Body of pancreas (tissue), 4 donors: Measurements from ENCODE around the gene EPB41L5. TPM values are rescaled to one million over a fixed set of nuclear protein-coding genes. Genes with fewer than 3 reads are reported as not detected.

ENCODE experiments used
- ATAC-seq: fragments of 150-250 bp; one replicate; pipeline ENCODE4 v1.9.1; 2016
- DNase-seq, 4 donors: peaks; one replicate each; pipeline ENCODE4 v3.0.0-alpha.2; 2019
- H3K27ac ChIP-seq, 4 donors: fragments of 200-600 bp; sonication (generic); 1 replicate in 3 of 4; 2 replicates in 1 of 4; pipeline versions ENCODE4 v1.5.1 to v1.6.1; 2016 to 2019; ENCODE audit warnings: mild to moderate bottlenecking in 1 of 4, mixed read lengths in 1 of 4, moderate library complexity in 1 of 4
- H3K27me3 ChIP-seq, 2 donors: fragments of 200-600 bp; sonication (generic); one replicate each; pipeline ENCODE4 v1.6.0; 2016; ENCODE audit warnings: mild to moderate bottlenecking in 1 of 2
- H3K36me3 ChIP-seq, 2 donors: fragments of 200-600 bp; sonication (generic); replicated peaks in 1 of 2; 2 replicates each; pipeline ENCODE4 v1.5.1; 2016; ENCODE audit warnings: low read depth in 2 of 2; ENCODE audit not compliant: insufficient read depth in 1 of 2
- H3K4me1 ChIP-seq: fragments of 200-600 bp; sonication (generic); one replicate; pipeline ENCODE4 v1.6.0; 2016
- H3K4me3 ChIP-seq, 2 donors: fragments of 200-600 bp; sonication (generic); 1 replicate in 1 of 2; 2 replicates in 1 of 2; pipeline ENCODE4 v1.5.1; 2016 to 2019
- H3K9me3 ChIP-seq, 3 donors: fragments of 200-600 bp; sonication (generic); 1 replicate in 2 of 3; 2 replicates in 1 of 3; pipeline ENCODE4 v1.5.1; 2016
- POLR2A ChIP-seq, 3 donors: fragments of 450-650 bp; IDR thresholded peaks; one replicate each; pipeline ENCODE4 v1.6.1; 2016; ENCODE audit warnings: antibody characterized with exemption in 3 of 3, mild to moderate bottlenecking in 2 of 3
- WGBS, 2 donors: methylation state at CpG; one replicate each; pipeline ENCODE4 v1.1.5; 2017; 5-methylcytosine and 5-hydroxymethylcytosine counted together
- intact Hi-C: fragments of 100-400 bp; cut with DNase I; formaldehyde crosslinking; loops from one replicate; pipeline ENCODE4 v1.15.1; 2023
- total RNA-seq, 2 donors: library from RNA; depleted of rRNA; stranded (reverse); fragments of >200 nt; gene quantifications; one replicate each; pipeline ENCODE4 v1.1.0, GENCODE V29; 2016
- TF ChIP-seq, protein P1 (sequence below), 7 experiments: fragments of 450-650 bp in 4 of 7; fragments of 200-600 bp in 3 of 7; sonication (generic) in 3 of 7; IDR thresholded peaks; one replicate each; pipeline ENCODE4 v1.5.1; 2016 to 2019; ENCODE audit warnings: antibody characterized with exemption in 7 of 7

Gene EPB41L5
- total RNA-seq, 2 donors from 2014 or later: 27.2 to 32.6 TPM

DNA sequence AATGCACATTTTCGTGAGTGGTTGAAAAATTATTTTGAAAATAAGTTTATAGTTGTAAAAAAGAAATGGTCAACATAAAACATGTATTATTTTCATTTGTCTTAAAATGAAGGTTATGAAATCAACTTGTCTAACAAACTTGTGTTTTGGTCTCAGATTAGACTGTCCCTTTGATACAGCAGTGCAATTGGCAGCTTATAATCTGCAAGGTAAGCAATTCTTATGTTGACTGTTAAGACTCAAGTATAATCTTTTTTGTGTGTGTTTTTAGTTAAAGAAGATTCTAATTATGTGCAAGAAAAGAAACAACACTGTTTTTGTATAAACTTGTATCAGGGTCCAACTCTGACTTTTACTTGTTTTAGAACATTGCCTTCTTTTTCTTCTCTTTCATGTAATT is 62.7 kb downstream of the EPB41L5 start:
- Histone ChIP-seq H3K27me3 (no peaks in the 10 kb centered on the region), H3K9me3 (no peaks in the 10 kb centered on the region), H3K27ac (no peak overlapping the region), H3K36me3 (peaks cover 0 to 5% of the 10 kb centered on the region in 2 donors), H3K4me3 (no peak overlapping the region), H3K4me1 (no peaks in the 10 kb centered on the region)
- intact Hi-C loops: no loop called here
- TF ChIP-seq, protein P1, sequence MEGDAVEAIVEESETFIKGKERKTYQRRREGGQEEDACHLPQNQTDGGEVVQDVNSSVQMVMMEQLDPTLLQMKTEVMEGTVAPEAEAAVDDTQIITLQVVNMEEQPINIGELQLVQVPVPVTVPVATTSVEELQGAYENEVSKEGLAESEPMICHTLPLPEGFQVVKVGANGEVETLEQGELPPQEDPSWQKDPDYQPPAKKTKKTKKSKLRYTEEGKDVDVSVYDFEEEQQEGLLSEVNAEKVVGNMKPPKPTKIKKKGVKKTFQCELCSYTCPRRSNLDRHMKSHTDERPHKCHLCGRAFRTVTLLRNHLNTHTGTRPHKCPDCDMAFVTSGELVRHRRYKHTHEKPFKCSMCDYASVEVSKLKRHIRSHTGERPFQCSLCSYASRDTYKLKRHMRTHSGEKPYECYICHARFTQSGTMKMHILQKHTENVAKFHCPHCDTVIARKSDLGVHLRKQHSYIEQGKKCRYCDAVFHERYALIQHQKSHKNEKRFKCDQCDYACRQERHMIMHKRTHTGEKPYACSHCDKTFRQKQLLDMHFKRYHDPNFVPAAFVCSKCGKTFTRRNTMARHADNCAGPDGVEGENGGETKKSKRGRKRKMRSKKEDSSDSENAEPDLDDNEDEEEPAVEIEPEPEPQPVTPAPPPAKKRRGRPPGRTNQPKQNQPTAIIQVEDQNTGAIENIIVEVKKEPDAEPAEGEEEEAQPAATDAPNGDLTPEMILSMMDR (IDR thresholded peaks at IDR 0.05): no peak
- TF ChIP-seq POLR2A (IDR thresholded peaks at IDR 0.05): no peak
- DNase-seq (no peak), ATAC-seq (no peak)
- 87 to 95% methylated on average over 1 of the region's 1 CpG for WGBS, 2 donors

DNA sequence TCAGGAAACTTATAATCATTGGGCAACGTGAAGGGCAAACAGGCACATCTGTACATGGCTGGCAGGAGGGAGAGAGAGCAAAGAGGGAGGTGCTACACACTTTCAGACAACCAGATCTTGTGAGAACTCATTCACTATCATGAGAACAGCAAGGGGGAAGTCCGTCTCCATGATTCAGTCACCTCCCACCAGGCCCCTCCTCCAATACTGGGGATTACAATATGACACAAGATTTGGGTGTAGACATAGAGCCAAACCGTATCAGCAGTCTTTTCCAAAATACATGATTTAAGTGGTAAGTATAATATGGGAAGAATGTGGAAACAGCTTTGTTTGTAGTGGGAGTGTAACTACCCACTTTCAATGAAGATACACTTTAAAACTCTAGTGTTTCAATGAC is 65.0 kb downstream of the EPB41L5 start:
- intact Hi-C loops: no loop called here
- TF ChIP-seq, protein P1 (IDR thresholded peaks at IDR 0.05): no peak
- no peak for TF ChIP-seq POLR2A (IDR thresholded peaks at IDR 0.05)
- Histone ChIP-seq H3K27ac (no peak overlapping the region), H3K4me1 (no peaks in the 10 kb centered on the region), H3K4me3 (no peak overlapping the region), H3K27me3 (no peaks in the 10 kb centered on the region), H3K9me3 (no peaks in the 10 kb centered on the region), H3K36me3 (peaks cover 0 to 5% of the 10 kb centered on the region in 2 donors)
- no peak for ATAC-seq
- DNase-seq: no peak
- 80 to 93% methylated on average over 3 of the region's 3 CpGs for whole genome bisulfite sequencing, 2 donors

DNA sequence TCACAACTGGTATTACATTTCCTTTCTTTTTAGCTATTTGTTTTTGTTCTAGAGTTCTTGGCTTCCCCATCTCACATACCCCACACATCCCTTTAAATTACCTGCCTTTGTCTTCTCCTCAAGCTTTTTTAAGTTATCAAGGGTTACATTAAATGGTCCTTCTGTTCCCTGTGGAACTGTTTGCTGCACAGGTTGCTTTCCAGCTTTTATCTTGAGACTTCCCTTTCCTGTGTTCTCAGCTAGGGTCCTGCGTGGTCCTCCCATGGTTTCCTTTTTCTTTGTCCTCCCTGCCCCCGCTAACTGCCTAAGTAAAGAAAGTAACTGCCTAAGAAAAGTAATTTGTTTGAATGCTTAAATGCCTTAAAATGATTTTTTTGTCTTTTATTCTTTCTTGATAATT is 66.8 kb downstream of the EPB41L5 start:
- intact Hi-C loops: no loop called here
- H3K9me3 ChIP-seq: no peaks in the 10 kb centered on the region
- no peak for TF ChIP-seq POLR2A (IDR thresholded peaks at IDR 0.05)
- TF ChIP-seq, protein P1 (IDR thresholded peaks at IDR 0.05): no peak
- 78 to 91% methylated on average over 2 of the region's 2 CpGs for WGBS, 2 donors
- H3K27ac ChIP-seq: no peak overlapping the region
- peaks cover 0 to 5% of the 10 kb centered on the region in 2 donors for H3K36me3 ChIP-seq
- H3K4me3 ChIP-seq: no peak overlapping the region
- ATAC-seq (no peak), DNase-seq (no peak)
- no peaks in the 10 kb centered on the region for H3K4me1 ChIP-seq
- H3K27me3 ChIP-seq: no peaks in the 10 kb centered on the region

DNA sequence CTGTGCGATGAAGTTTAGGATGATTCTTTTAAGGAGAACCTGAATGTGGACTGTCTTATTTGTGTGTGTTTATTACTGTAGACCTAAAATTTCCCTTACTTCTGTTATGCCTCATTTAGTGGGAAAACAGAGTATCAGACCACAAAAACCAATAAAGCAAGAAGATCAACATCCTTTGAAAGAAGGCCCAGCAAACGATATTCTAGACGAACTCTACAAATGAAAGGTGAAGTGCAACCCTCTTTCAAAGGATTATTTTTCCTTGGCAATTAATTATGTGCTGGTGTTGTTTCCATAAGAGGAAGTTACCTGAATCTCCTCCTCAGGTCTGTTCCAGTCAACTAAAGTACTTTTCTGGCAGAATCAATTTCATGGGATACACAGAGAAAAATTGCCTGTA is 78.6 kb downstream of the EPB41L5 start:
- 84 to 89% methylated on average over 3 of the region's 3 CpGs for WGBS, 2 donors
- intact Hi-C loops: no loop called here
- DNase-seq (no peak), ATAC-seq (no peak)
- no peaks in the 10 kb centered on the region for H3K27me3 ChIP-seq
- H3K9me3 ChIP-seq: no peaks in the 10 kb centered on the region
- no peaks in the 10 kb centered on the region for H3K4me1 ChIP-seq
- no peak overlapping the region for H3K4me3 ChIP-seq
- TF ChIP-seq, protein P1 (IDR thresholded peaks at IDR 0.05): no peak
- no peak for TF ChIP-seq POLR2A (IDR thresholded peaks at IDR 0.05)
- no peak overlapping the region for H3K27ac ChIP-seq
- peaks cover 0 to 7% of the 10 kb centered on the region in 2 donors for H3K36me3 ChIP-seq

DNA sequence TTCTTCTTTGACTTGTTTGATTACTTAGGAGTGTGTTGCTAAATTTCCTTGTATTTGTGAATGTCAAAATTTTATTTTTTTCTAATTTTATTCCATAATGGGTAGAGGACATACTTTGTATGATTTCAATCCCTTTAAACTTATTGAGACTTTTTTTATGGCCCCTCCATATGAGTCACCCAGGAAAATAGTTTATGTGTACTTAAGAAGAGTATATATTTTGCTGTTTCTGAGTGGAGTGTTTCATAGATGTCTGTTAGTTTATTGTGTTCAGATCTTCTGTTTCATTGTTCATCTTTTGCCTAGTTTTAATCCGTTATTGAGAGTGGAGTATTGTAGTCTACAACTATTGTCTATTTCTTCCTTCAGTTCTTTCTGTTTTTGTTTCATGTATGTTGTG is 81.9 kb downstream of the EPB41L5 start:
- Histone ChIP-seq H3K4me1 (no peaks in the 10 kb centered on the region), H3K36me3 (peaks cover 0 to 2% of the 10 kb centered on the region in 2 donors), H3K9me3 (no peaks in the 10 kb centered on the region), H3K27ac (no peak overlapping the region), H3K4me3 (no peak overlapping the region), H3K27me3 (no peaks in the 10 kb centered on the region)
- intact Hi-C loops: no loop called here
- TF ChIP-seq, protein P1 (IDR thresholded peaks at IDR 0.05): no peak
- no peak for TF ChIP-seq POLR2A (IDR thresholded peaks at IDR 0.05)
- no peak for DNase-seq
- WGBS, 2 donors: 96 to 100% methylated on average over 1 of the region's 1 CpG
- no peak for ATAC-seq
